Neural cell (in vitro differentiated cells): ENCODE data around the gene ERC2. TPM values are rescaled to one million over a fixed set of nuclear protein-coding genes. Genes with fewer than 3 reads are reported as not detected.

Experiments used
- H2AFZ ChIP-seq: fragments of 200-600, 300-800 bp; sonication (generic), shearing (Covaris generic); 2 replicates; pipeline ENCODE4 v1.6.0; 2014; ENCODE audit warnings: low read depth, mild to moderate bottlenecking, antibody characterized with exemption, low read length, moderate library complexity
- H3F3A ChIP-seq: fragments of 200-600 bp; shearing (Covaris generic); 2 replicates; pipeline ENCODE4 v1.6.1; 2016; ENCODE audit warnings: mild to moderate bottlenecking, moderate library complexity, mixed read lengths, antibody characterized with exemption, low read length; ENCODE audit not compliant: insufficient read depth, poor library complexity, severe bottlenecking
- H3K27ac ChIP-seq: fragments of 200-600, 300-800 bp; sonication (generic), shearing (Covaris generic); 2 replicates; pipeline ENCODE4 v1.5.1; 2014; ENCODE audit warnings: mild to moderate bottlenecking, low read length, moderate library complexity
- H3K27me3 ChIP-seq: fragments of 300-800, 200-600 bp; sonication (generic), shearing (Covaris generic); 2 replicates; pipeline ENCODE4 v1.6.0; 2014; ENCODE audit warnings: mild to moderate bottlenecking, low read depth, low read length, moderate library complexity; ENCODE audit not compliant: insufficient read depth
- H3K36me3 ChIP-seq: fragments of 300-800, 200-600 bp; sonication (generic), shearing (Covaris generic); 2 replicates; pipeline ENCODE4 v1.5.1; 2014; ENCODE audit warnings: mild to moderate bottlenecking, antibody characterized with exemption, low read length, moderate library complexity; ENCODE audit not compliant: insufficient read depth
- H3K4me2 ChIP-seq: fragments of 300-800, 200-600 bp; sonication (generic), shearing (Covaris generic); 2 replicates; pipeline ENCODE4 v1.6.0; 2014; ENCODE audit warnings: mild to moderate bottlenecking, low read length
- H3K4me3 ChIP-seq: fragments of 300-800, 200-600 bp; sonication (generic), shearing (Covaris generic); 2 replicates; pipeline ENCODE4 v1.5.1; 2014; ENCODE audit warnings: mild to moderate bottlenecking, low read length, moderate library complexity
- H3K79me2 ChIP-seq: fragments of 200-600 bp; shearing (Covaris generic); replicated peaks from 2 replicates; pipeline ENCODE4 v1.6.0; 2014; ENCODE audit warnings: mild to moderate bottlenecking, low read length, moderate library complexity; ENCODE audit not compliant: insufficient read depth
- H3K9ac ChIP-seq: fragments of 300-800, 200-600 bp; sonication (generic), shearing (Covaris generic); 2 replicates; pipeline ENCODE4 v1.6.1; 2016; ENCODE audit warnings: mild to moderate bottlenecking, low read length, mixed read lengths
- H3K9me2 ChIP-seq: fragments of 200-600 bp; shearing (Covaris generic); 2 replicates; pipeline ENCODE4 v1.6.1; 2016; ENCODE audit warnings: mild to moderate bottlenecking, low read length, mixed read lengths; ENCODE audit not compliant: insufficient read depth
- H3K9me3 ChIP-seq: fragments of 200-600, 300-800 bp; sonication (generic), shearing (Covaris generic); 2 replicates; pipeline ENCODE4 v1.6.1; 2016; ENCODE audit warnings: mild to moderate bottlenecking, mixed run types, low read length, moderate library complexity, mixed read lengths
- H4K20me1 ChIP-seq: fragments of 200-600 bp; shearing (Covaris generic); 2 replicates; pipeline ENCODE4 v1.6.1; 2016; ENCODE audit warnings: mild to moderate bottlenecking, mixed run types; ENCODE audit not compliant: insufficient read depth
- EP300 ChIP-seq: fragments of 450-650 bp; conservative IDR thresholded peaks from 2 replicates; pipeline ENCODE4 v1.6.1; 2014; ENCODE audit warnings: antibody characterized with exemption, mild to moderate bottlenecking, moderate library complexity; ENCODE audit not compliant: poor library complexity, severe bottlenecking
- EZH2 ChIP-seq: fragments of 200-600, 300-800 bp; shearing (Covaris generic), sonication (generic); IDR thresholded peaks from 2 replicates; pipeline ENCODE4 v1.6.1; 2014; ENCODE audit warnings: antibody characterized with exemption, low read length, borderline replicate concordance, mild to moderate bottlenecking; ENCODE audit not compliant: insufficient read depth, poor library complexity, severe bottlenecking
- MXI1 ChIP-seq: fragments of 450-650 bp; conservative IDR thresholded peaks from 2 replicates; pipeline ENCODE4 v1.6.1; 2014; ENCODE audit warnings: antibody characterized with exemption, mild to moderate bottlenecking; ENCODE audit not compliant: poor library complexity, severe bottlenecking
- POLR2AphosphoS5 ChIP-seq: IDR thresholded peaks from 2 replicates; pipeline ENCODE4 v1.6.1; 2012
- RAD21 ChIP-seq: fragments of 450-650 bp; conservative IDR thresholded peaks from 2 replicates; pipeline ENCODE4 v1.6.1; 2014; ENCODE audit warnings: antibody characterized with exemption, mild to moderate bottlenecking, moderate library complexity
- SMC3 ChIP-seq: fragments of 450-650 bp; conservative IDR thresholded peaks from 2 replicates; pipeline ENCODE4 v1.6.1; 2014; ENCODE audit warnings: antibody characterized with exemption, mild to moderate bottlenecking, moderate library complexity; ENCODE audit not compliant: poor library complexity
- TAF1 ChIP-seq: IDR thresholded peaks from 2 replicates; pipeline ENCODE4 v1.6.1; 2012; ENCODE audit warnings: low read depth
- polyA plus RNA-seq: library from polyadenylated mRNA; depleted of rRNA; stranded (reverse); fragments of >200 nt; gene quantifications from 2 replicates; pipeline ENCODE4 v1.2.3, GENCODE V29; 2014
- TF ChIP-seq, protein P1 (sequence below): fragments of 450-650 bp; IDR thresholded peaks from 2 replicates; pipeline ENCODE4 v1.5.1; 2014; ENCODE audit warnings: antibody characterized with exemption, mild to moderate bottlenecking, moderate library complexity; ENCODE audit not compliant: poor library complexity, severe bottlenecking
- TF ChIP-seq, protein P2 (sequence below): IDR thresholded peaks from 2 replicates; pipeline ENCODE4 v1.6.1; 2012; ENCODE audit warnings: borderline replicate concordance

The ERC2 gene
- polyA plus RNA-seq, 1 donor from 2014 or later = 60.4 TPM

GRCh38 chr3:55544219-55544618 is 924.0 kb downstream of the ERC2 start:
- Histone ChIP-seq H4K20me1 (no peaks in the 10 kb centered on the region), H3K4me3 (no peak overlapping the region)

GRCh38 chr3:55543181-55543614 is 925.1 kb downstream of the ERC2 start:
- no peak overlapping the region for H2AFZ ChIP-seq
- TF ChIP-seq, protein P1, sequence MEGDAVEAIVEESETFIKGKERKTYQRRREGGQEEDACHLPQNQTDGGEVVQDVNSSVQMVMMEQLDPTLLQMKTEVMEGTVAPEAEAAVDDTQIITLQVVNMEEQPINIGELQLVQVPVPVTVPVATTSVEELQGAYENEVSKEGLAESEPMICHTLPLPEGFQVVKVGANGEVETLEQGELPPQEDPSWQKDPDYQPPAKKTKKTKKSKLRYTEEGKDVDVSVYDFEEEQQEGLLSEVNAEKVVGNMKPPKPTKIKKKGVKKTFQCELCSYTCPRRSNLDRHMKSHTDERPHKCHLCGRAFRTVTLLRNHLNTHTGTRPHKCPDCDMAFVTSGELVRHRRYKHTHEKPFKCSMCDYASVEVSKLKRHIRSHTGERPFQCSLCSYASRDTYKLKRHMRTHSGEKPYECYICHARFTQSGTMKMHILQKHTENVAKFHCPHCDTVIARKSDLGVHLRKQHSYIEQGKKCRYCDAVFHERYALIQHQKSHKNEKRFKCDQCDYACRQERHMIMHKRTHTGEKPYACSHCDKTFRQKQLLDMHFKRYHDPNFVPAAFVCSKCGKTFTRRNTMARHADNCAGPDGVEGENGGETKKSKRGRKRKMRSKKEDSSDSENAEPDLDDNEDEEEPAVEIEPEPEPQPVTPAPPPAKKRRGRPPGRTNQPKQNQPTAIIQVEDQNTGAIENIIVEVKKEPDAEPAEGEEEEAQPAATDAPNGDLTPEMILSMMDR = no peak
- TF ChIP-seq EZH2 (no peak), EP300 (no peak), POLR2AphosphoS5 (no peak), RAD21 (no peak), SMC3 (no peak), TAF1 (no peak), MXI1 (no peak)
- TF ChIP-seq, protein P2, sequence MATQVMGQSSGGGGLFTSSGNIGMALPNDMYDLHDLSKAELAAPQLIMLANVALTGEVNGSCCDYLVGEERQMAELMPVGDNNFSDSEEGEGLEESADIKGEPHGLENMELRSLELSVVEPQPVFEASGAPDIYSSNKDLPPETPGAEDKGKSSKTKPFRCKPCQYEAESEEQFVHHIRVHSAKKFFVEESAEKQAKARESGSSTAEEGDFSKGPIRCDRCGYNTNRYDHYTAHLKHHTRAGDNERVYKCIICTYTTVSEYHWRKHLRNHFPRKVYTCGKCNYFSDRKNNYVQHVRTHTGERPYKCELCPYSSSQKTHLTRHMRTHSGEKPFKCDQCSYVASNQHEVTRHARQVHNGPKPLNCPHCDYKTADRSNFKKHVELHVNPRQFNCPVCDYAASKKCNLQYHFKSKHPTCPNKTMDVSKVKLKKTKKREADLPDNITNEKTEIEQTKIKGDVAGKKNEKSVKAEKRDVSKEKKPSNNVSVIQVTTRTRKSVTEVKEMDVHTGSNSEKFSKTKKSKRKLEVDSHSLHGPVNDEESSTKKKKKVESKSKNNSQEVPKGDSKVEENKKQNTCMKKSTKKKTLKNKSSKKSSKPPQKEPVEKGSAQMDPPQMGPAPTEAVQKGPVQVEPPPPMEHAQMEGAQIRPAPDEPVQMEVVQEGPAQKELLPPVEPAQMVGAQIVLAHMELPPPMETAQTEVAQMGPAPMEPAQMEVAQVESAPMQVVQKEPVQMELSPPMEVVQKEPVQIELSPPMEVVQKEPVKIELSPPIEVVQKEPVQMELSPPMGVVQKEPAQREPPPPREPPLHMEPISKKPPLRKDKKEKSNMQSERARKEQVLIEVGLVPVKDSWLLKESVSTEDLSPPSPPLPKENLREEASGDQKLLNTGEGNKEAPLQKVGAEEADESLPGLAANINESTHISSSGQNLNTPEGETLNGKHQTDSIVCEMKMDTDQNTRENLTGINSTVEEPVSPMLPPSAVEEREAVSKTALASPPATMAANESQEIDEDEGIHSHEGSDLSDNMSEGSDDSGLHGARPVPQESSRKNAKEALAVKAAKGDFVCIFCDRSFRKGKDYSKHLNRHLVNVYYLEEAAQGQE = no peak
- no peak overlapping the region for H3K4me2 ChIP-seq
- H3K9me3 ChIP-seq = no peaks in the 10 kb centered on the region
- no peaks in the 10 kb centered on the region for H4K20me1 ChIP-seq
- H3K27ac ChIP-seq = no peak overlapping the region
- no peaks in the 10 kb centered on the region for H3K9me2 ChIP-seq
- H3K36me3 ChIP-seq = no peaks in the 10 kb centered on the region
- no peak overlapping the region for H3K9ac ChIP-seq
- H3K79me2 ChIP-seq = no peaks in the 10 kb centered on the region
- H3K27me3 ChIP-seq = no peaks in the 10 kb centered on the region
- no peak overlapping the region for H3K4me3 ChIP-seq
- no peaks in the 10 kb centered on the region for H3F3A ChIP-seq

More at GRCh38 chr3:55544219-55544618, 924.0 kb downstream of the ERC2 start:
- TF ChIP-seq MXI1 = no peak
- TF ChIP-seq RAD21 = no peak
- TF ChIP-seq EP300 = no peak
- no peak for TF ChIP-seq TAF1
- no peak for TF ChIP-seq POLR2AphosphoS5
- TF ChIP-seq, protein P1 = no peak
- TF ChIP-seq SMC3 = no peak
- no peak for TF ChIP-seq EZH2
- TF ChIP-seq, protein P2 = no peak
- Histone ChIP-seq H3K36me3 (no peaks in the 10 kb centered on the region), H3F3A (no peaks in the 10 kb centered on the region), H3K27me3 (no peaks in the 10 kb centered on the region), H3K4me2 (no peak overlapping the region), H3K27ac (no peak overlapping the region), H3K9me3 (no peaks in the 10 kb centered on the region), H3K79me2 (no peaks in the 10 kb centered on the region), H3K9me2 (no peaks in the 10 kb centered on the region), H2AFZ (no peak overlapping the region), H3K9ac (no peak overlapping the region)
